Gastroesophageal sphincter (tissue), 3 donors: Measurements from ENCODE around the gene UGT3A2.

Experiments used
- CTCF ChIP-seq, 4 experiments: fragments of 200-600 bp in 2 of 4; fragments of 450-650 bp in 2 of 4; sonication (generic) in 1 of 4; IDR thresholded peaks; one replicate each; pipeline ENCODE4 v1.5.1; 2017 to 2019; ENCODE audit warnings: antibody characterized with exemption in 4 of 4, mild to moderate bottlenecking in 2 of 4, moderate library complexity in 2 of 4
- EP300 ChIP-seq: sonication (generic); formaldehyde crosslinking; IDR thresholded peaks from one replicate; pipeline ENCODE4 v1.6.1; 2017; ENCODE audit warnings: antibody characterized with exemption, mild to moderate bottlenecking
- POLR2A ChIP-seq, 2 donors: fragments of 450-650 bp; IDR thresholded peaks; one replicate each; pipeline ENCODE4 v1.6.1; 2017; ENCODE audit warnings: antibody characterized with exemption in 2 of 2, mild to moderate bottlenecking in 2 of 2, moderate library complexity in 1 of 2
- POLR2AphosphoS5 ChIP-seq: sonication (generic); formaldehyde crosslinking; IDR thresholded peaks from one replicate; pipeline ENCODE4 v1.6.1; 2017; ENCODE audit warnings: antibody characterized with exemption

- TF ChIP-seq CTCF (IDR thresholded peaks at IDR 0.05), result no peak
- TF ChIP-seq POLR2A (IDR thresholded peaks at IDR 0.05), result no peak
- TF ChIP-seq POLR2AphosphoS5, result no peak
- TF ChIP-seq EP300, result no peak
These were observed 33.1 kb upstream of the UGT3A2 start for GRCh38 chr5:36099748-36100147.
